Measurements from ENCODE around the gene LEFTY2. TPM values are rescaled to one million over a fixed set of nuclear protein-coding genes. Genes with fewer than 3 reads are reported as not detected.
"Not testable (repeated sequence)": the region's sequence is repeated elsewhere in the genome, so short reads cannot be mapped to it uniquely, and the experiment has no call there.

Gene LEFTY2
- total RNA-seq, 1 donor from 2014 or later: not detected

GRCh38 chr1:225888898-225889601 lies 52.0 kb downstream of the LEFTY2 start, which contains the start of gene LEFTY1:
Gene LEFTY1, minus strand, starts transcription at chr1:225889146. Its CDS starts 80 bp downstream, at chr1:225889066.
- H3K4me3 ChIP-seq (ENCODE audit: low read depth, low read length): no peak within 1 kb of the TSS
- DNase-seq (ENCODE audit: low read depth) (no peak), FAIRE-seq (no peak)
- TF ChIP-seq CTCF (IDR thresholded peaks at IDR 0.05; ENCODE audit: insufficient read depth, low read length, severe bottlenecking): no peak
- H3K27me3 ChIP-seq (ENCODE audit: control insufficient read depth, insufficient read depth, low read length): peaks cover 5% of the 10 kb centered on the region
- no peaks in the 10 kb centered on the region for H3K36me3 ChIP-seq (ENCODE audit: control insufficient read depth, insufficient read depth, low read length)

GRCh38 chr1:225888289-225888897 lies 52.6 kb downstream of the LEFTY2 start:
- FAIRE-seq: no peak
- no peak for DNase-seq (ENCODE audit: low read depth)
- Histone ChIP-seq H3K27me3 (ENCODE audit: control insufficient read depth, insufficient read depth, low read length) (peaks cover 5% of the 10 kb centered on the region), H3K36me3 (ENCODE audit: control insufficient read depth, insufficient read depth, low read length) (no peaks in the 10 kb centered on the region), H3K4me3 (ENCODE audit: low read depth, low read length) (no peak overlapping the region)
- no peak for TF ChIP-seq CTCF (IDR thresholded peaks at IDR 0.05; ENCODE audit: insufficient read depth, low read length, severe bottlenecking)

- DNase-seq (ENCODE audit: low read depth); H3K36me3 ChIP-seq (ENCODE audit: control insufficient read depth, insufficient read depth, low read length); H3K4me3 ChIP-seq (ENCODE audit: low read depth, low read length); FAIRE-seq; H3K27me3 ChIP-seq (ENCODE audit: control insufficient read depth, insufficient read depth, low read length): not testable (repeated sequence)
These were observed 53.3 kb downstream of the LEFTY2 start for GRCh38 chr1:225887554-225888288.

- FAIRE-seq (no peak), DNase-seq (ENCODE audit: low read depth) (no peak)
- Histone ChIP-seq H3K36me3 (ENCODE audit: control insufficient read depth, insufficient read depth, low read length) (no peaks in the 10 kb centered on the region), H3K27me3 (ENCODE audit: control insufficient read depth, insufficient read depth, low read length) (peaks cover 5% of the 10 kb centered on the region), H3K4me3 (ENCODE audit: low read depth, low read length) (no peak overlapping the region)
- TF ChIP-seq CTCF (IDR thresholded peaks at IDR 0.05; ENCODE audit: insufficient read depth, low read length, severe bottlenecking): no peak
These were observed 54.0 kb downstream of the LEFTY2 start for GRCh38 chr1:225887030-225887314.

Other genes starting within 250 kb of the LEFTY2 start
- gene SRP9, start 163.4 kb downstream of the LEFTY2 start, total RNA-seq: 217 and 254 TPM in 2 replicates
- gene EPHX1, start 131.1 kb downstream of the LEFTY2 start, total RNA-seq: 3.9 and 22.1 TPM in 2 replicates
- 4.7 and 7.9 TPM in 2 replicates for gene TMEM63A, start 58.8 kb downstream of the LEFTY2 start, total RNA-seq
- not detected in 2 replicates for gene LEFTY1, start 52.1 kb downstream of the LEFTY2 start, total RNA-seq
- gene PYCR2, start 17.0 kb downstream of the LEFTY2 start, total RNA-seq: 19.5 and 35.3 TPM in 2 replicates
- 41.1 and 46.1 TPM in 2 replicates for gene SDE2, start 58.1 kb upstream of the LEFTY2 start, total RNA-seq
- 84.8 and 123 TPM in 2 replicates for gene H3-3A, start 121.5 kb upstream of the LEFTY2 start, total RNA-seq
- 58.2 and 78.7 TPM in 2 replicates for gene ACBD3, start 245.5 kb upstream of the LEFTY2 start, total RNA-seq

Data from bronchial epithelial cell (primary cell).